Measurements from ENCODE around the gene CATSPER1. TPM values are rescaled to one million over a fixed set of nuclear protein-coding genes. Genes with fewer than 3 reads are reported as not detected.

The CATSPER1 gene
- total RNA-seq, 1 experiment from 2014 or later = 2.4 TPM

GRCh38 chr11:66042996-66043906 lies 17.0 kb upstream of the CATSPER1 start:
- no TSS peak for BruUV-seq (replicated peaks)
- DNase-seq (ENCODE audit: low read depth, low spot score) (no peak), ATAC-seq (no peak)
- no peak overlapping the region for H2AFZ ChIP-seq (ENCODE audit: low read depth, low read length, poor library complexity, severe bottlenecking)
- TF ChIP-seq EGR1 (IDR thresholded peaks at IDR 0.05; ENCODE audit: low read depth) = no peak
- ChIA-PET POLR2A (no interaction called here), CTCF (interaction anchor here (1.9 to 2.2 kb wide), 2 partner anchors 21 to 25 kb away, joined by 6 to 14 read pairs; no protein-coding TSS in a partner anchor), RAD21 (ENCODE audit: low non-redundant PET in 1 of 2, low total read pairs in 2 of 2, uncharacterized antibody in 2 of 2, unreplicated experiment in 2 of 2) (no interaction called here)
- intact Hi-C loops (cut with micrococcal nuclease) = no loop called here
- H3K4me2 ChIP-seq (ENCODE audit: low read length) = no peak overlapping the region
- peaks cover 6 to 9% of the 10 kb centered on the region in 2 experiments; a peak in 3 of 4 replicates for H3K4me1 ChIP-seq (ENCODE audit: control insufficient read depth in 1 of 2, insufficient read depth in 2 of 2, low read length in 2 of 2)
- H3K9me3 ChIP-seq (ENCODE audit: control insufficient read depth in 1 of 2, insufficient read depth in 1 of 2, low read depth in 1 of 2, low read length in 2 of 2) = no peaks in the 10 kb centered on the region
- no peaks in the 10 kb centered on the region for H3K36me3 ChIP-seq (ENCODE audit: control insufficient read depth in 1 of 2, insufficient read depth in 2 of 2, low read length in 2 of 2)
- H4K20me1 ChIP-seq (ENCODE audit: insufficient read depth) = no peaks in the 10 kb centered on the region
- H3K9me2 ChIP-seq (ENCODE audit: insufficient read depth) = no peaks in the 10 kb centered on the region
- no peak overlapping the region for H3K27ac ChIP-seq (ENCODE audit: low read depth, low read length)
- no peak overlapping the region for H3K4me3 ChIP-seq (replicated peaks in 1 of 2; ENCODE audit: low read depth in 1 of 2, low read length in 2 of 2)
- H3K9ac ChIP-seq (ENCODE audit: low read length) = no peak overlapping the region
- H3K79me2 ChIP-seq (ENCODE audit: insufficient read depth, low read length) = no peaks in the 10 kb centered on the region
- H3K27me3 ChIP-seq (ENCODE audit: insufficient read depth, low read length) = no peaks in the 10 kb centered on the region

GRCh38 chr11:66042227-66042995 lies 16.1 kb upstream of the CATSPER1 start:
- Histone ChIP-seq H3K4me2 (ENCODE audit: low read length) (no peak overlapping the region), H2AFZ (ENCODE audit: low read depth, low read length, poor library complexity, severe bottlenecking) (no peak overlapping the region), H3K79me2 (ENCODE audit: insufficient read depth, low read length) (no peaks in the 10 kb centered on the region), H3K36me3 (ENCODE audit: control insufficient read depth in 1 of 2, insufficient read depth in 2 of 2, low read length in 2 of 2) (no peaks in the 10 kb centered on the region), H3K4me3 (replicated peaks in 1 of 2; ENCODE audit: low read depth in 1 of 2, low read length in 2 of 2) (no peak overlapping the region), H4K20me1 (ENCODE audit: insufficient read depth) (no peaks in the 10 kb centered on the region), H3K9me3 (ENCODE audit: control insufficient read depth in 1 of 2, insufficient read depth in 1 of 2, low read depth in 1 of 2, low read length in 2 of 2) (no peaks in the 10 kb centered on the region), H3K9me2 (ENCODE audit: insufficient read depth) (no peaks in the 10 kb centered on the region), H3K27me3 (ENCODE audit: insufficient read depth, low read length) (no peaks in the 10 kb centered on the region), H3K27ac (ENCODE audit: low read depth, low read length) (no peak overlapping the region), H3K9ac (ENCODE audit: low read length) (no peak overlapping the region), H3K4me1 (ENCODE audit: control insufficient read depth in 1 of 2, insufficient read depth in 2 of 2, low read length in 2 of 2) (peaks cover 0 to 9% of the 10 kb centered on the region in 2 experiments; a peak in 3 of 4 replicates)
- no TSS peak for BruUV-seq (replicated peaks)
- ChIA-PET RAD21 (ENCODE audit: low non-redundant PET in 1 of 2, low total read pairs in 2 of 2, uncharacterized antibody in 2 of 2, unreplicated experiment in 2 of 2) (no interaction called here), CTCF (no interaction called here), POLR2A (no interaction called here)
- intact Hi-C loops (cut with micrococcal nuclease) = no loop called here
- ATAC-seq (no peak), DNase-seq (ENCODE audit: low read depth, low spot score) (no peak)
- TF ChIP-seq POLR2AphosphoS5 (IDR thresholded peaks at IDR 0.05; ENCODE audit: low read depth, low read length) (no peak), EZH2 (IDR thresholded peaks at IDR 0.05) (no peak), EGR1 (IDR thresholded peaks at IDR 0.05; ENCODE audit: low read depth) (no peak), CTCF (IDR thresholded peaks at IDR 0.05 in 2 of 3, conservative IDR thresholded peaks at IDR 0.05 in 1 of 3; ENCODE audit: borderline replicate concordance in 1 of 3, insufficient read depth in 1 of 3, low read depth in 2 of 3, low read length in 2 of 3) (no peak), TCF7L2 (IDR thresholded peaks at IDR 0.05; ENCODE audit: borderline replicate concordance, extremely low read depth, insufficient read depth, insufficient read length) (no peak), JUND (IDR thresholded peaks at IDR 0.05) (no peak), EZH2phosphoT487 (IDR thresholded peaks at IDR 0.05; ENCODE audit: borderline replicate concordance) (no peak), FOSL1 (IDR thresholded peaks at IDR 0.05; ENCODE audit: low read depth) (no peak), ZFX (IDR thresholded peaks at IDR 0.05) (no peak), ZNF274 (IDR thresholded peaks at IDR 0.05; ENCODE audit: low read depth, low read length) (no peak), SIN3A (IDR thresholded peaks at IDR 0.05; ENCODE audit: low read depth) (no peak), SRF (IDR thresholded peaks at IDR 0.05; ENCODE audit: low read depth) (no peak), RAD21 (IDR thresholded peaks at IDR 0.05; ENCODE audit: low read depth) (no peak)

Measured in HCT116 (cell line).